Spleen (tissue), 7 donors: Measurements from ENCODE around the gene TTLL3.

Experiments used
- POLR2AphosphoS5 ChIP-seq, 3 donors: sonication (generic); formaldehyde crosslinking; IDR thresholded peaks; one replicate each; pipeline ENCODE4 v1.5.1; 2017; ENCODE audit warnings: antibody characterized with exemption in 3 of 3
- TF ChIP-seq, protein P1 (sequence below), 11 experiments: fragments of 200-600 bp in 7 of 11; fragments of 450-650 bp in 4 of 11; sonication (generic) in 4 of 11; IDR thresholded peaks in 8 of 11; conservative IDR thresholded peaks in 3 of 11; 1 replicate in 7 of 11; 2 replicates in 4 of 11; pipeline versions ENCODE4 v1.4.0 to v1.8.0; 2016 to 2021; ENCODE audit warnings: antibody characterized with exemption in 11 of 11, inconsistent platforms in 4 of 11, mild to moderate bottlenecking in 1 of 11
- donor health status: DM: no; HTN: no; CAD: no; lungs with moderate emphysema.
- donor health status: DM: no; HTN: no; CAD: no.
- donor health status: DM: no; HTN: no; CAD: no.

DNA sequence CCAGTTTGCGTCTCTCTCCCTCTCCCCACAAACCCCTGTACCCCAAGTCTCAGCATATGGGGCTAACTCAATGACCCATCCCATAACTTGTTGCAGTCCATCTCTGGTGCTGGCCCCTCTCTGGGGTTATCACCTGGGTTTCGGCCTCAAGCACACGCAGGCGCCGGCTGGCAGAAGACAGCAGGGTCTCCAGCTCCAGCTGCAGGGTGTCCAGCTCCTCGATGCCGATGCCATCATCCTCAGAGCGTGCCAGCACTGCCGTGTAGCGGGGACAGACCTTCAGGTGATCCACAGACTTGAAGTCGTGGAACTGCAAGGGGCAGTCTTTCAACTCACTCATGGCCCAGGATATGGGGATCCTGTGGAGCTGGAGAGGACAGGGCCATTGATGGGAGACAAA is 18.9 kb upstream of the TTLL3 start:
- TF ChIP-seq POLR2AphosphoS5 (IDR thresholded peaks at IDR 0.05), result no peak
- TF ChIP-seq, protein P1, sequence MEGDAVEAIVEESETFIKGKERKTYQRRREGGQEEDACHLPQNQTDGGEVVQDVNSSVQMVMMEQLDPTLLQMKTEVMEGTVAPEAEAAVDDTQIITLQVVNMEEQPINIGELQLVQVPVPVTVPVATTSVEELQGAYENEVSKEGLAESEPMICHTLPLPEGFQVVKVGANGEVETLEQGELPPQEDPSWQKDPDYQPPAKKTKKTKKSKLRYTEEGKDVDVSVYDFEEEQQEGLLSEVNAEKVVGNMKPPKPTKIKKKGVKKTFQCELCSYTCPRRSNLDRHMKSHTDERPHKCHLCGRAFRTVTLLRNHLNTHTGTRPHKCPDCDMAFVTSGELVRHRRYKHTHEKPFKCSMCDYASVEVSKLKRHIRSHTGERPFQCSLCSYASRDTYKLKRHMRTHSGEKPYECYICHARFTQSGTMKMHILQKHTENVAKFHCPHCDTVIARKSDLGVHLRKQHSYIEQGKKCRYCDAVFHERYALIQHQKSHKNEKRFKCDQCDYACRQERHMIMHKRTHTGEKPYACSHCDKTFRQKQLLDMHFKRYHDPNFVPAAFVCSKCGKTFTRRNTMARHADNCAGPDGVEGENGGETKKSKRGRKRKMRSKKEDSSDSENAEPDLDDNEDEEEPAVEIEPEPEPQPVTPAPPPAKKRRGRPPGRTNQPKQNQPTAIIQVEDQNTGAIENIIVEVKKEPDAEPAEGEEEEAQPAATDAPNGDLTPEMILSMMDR (IDR thresholded peaks at IDR 0.05 in 8 of 11, conservative IDR thresholded peaks at IDR 0.05 in 3 of 11), result no peak
